ENCODE data around the gene SPDYC. TPM values are rescaled to one million over a fixed set of nuclear protein-coding genes. Genes with fewer than 3 reads are reported as not detected.

SPDYC gene
- total and polyA plus RNA-seq, 9 of the 15 experiments (the other 6 are each of a cell fraction or from before 2014, with no cell fraction given), result 4.4 to 18.8 (median 9.2) TPM

GRCh38 chr11:65131895-65132237, 38.2 kb upstream of the SPDYC start:
- Histone ChIP-seq H3K9me1 (ENCODE audit: control insufficient read depth, insufficient read depth, low read length) (peaks cover 4% of the 10 kb centered on the region), H3K27me3 (ENCODE audit: control insufficient read depth in 2 of 2, insufficient read depth in 2 of 2, low read length in 2 of 2) (no peaks in the 10 kb centered on the region; a peak in 1 of 5 replicates), H3K27ac (ENCODE audit: extremely low read depth, low read depth, low read length) (no peak overlapping the region; the same call in 2 of the 3 replicates), H3K9me3 (replicated peaks; ENCODE audit: control insufficient read depth, insufficient read depth, low read depth, low read length) (no peaks in the 10 kb centered on the region), H3K4me2 (ENCODE audit: insufficient read depth, low read length) (no peak overlapping the region), H3K9ac (ENCODE audit: insufficient read depth in 1 of 2, low read depth in 2 of 2, low read length in 2 of 2) (peak overlapping the region in 1 of 2 experiments; percentile 99; a peak in 2 of 4 replicates), H3K36me3 (ENCODE audit: control insufficient read depth, insufficient read depth, low read length) (peaks cover 61% of the 10 kb centered on the region), H3K4me3 (no peak overlapping the region), H4K20me1 (replicated peaks; ENCODE audit: control insufficient read depth, insufficient read depth, low read length) (peaks cover 9% of the 10 kb centered on the region; the same call in 1 of the 2 replicates), H3K4me1 (replicated peaks in 1 of 2; ENCODE audit: control insufficient read depth in 2 of 2, insufficient read depth in 2 of 2, low read length in 2 of 2) (peaks cover 21 to 49% of the 10 kb centered on the region in 2 experiments; a peak in 4 of 5 replicates), H2AFZ (ENCODE audit: low read depth, low read length) (no peak overlapping the region), H3K79me2 (ENCODE audit: control insufficient read depth, insufficient read depth, low read length) (peaks cover 41% of the 10 kb centered on the region)
- no peak for ATAC-seq
- no peak for DNase-seq (ENCODE audit: extremely low read depth in 1 of 4, low spot score in 3 of 4)
- POLR2A ChIA-PET, result interaction anchor here (1.2 to 8.4 kb wide), 5 partner anchors 11 to 284 kb away, joined by 4 to 182 read pairs (median 14); partner anchors contain the start of genes FAU, MRPL49, SPDYC and ZNHIT2
- TF ChIP-seq EP300 (IDR thresholded peaks at IDR 0.05; ENCODE audit: low read length) (no peak), SMARCB1 (IDR thresholded peaks at IDR 0.05; ENCODE audit: insufficient read length, low read depth) (no peak), MYBL2 (IDR thresholded peaks at IDR 0.05; ENCODE audit: low read depth) (no peak), MYBL2 (CRISPR knock-in tag; IDR thresholded peaks at IDR 0.05; ENCODE audit: borderline replicate concordance) (no peak), SREBF2 (CRISPR knock-in tag; IDR thresholded peaks at IDR 0.05) (no peak), SPI1 (IDR thresholded peaks at IDR 0.05; ENCODE audit: borderline replicate concordance, low read depth, low read length) (no peak), HMG20B (CRISPR knock-in tag; IDR thresholded peaks at IDR 0.05) (no peak), ZFP1 (CRISPR knock-in tag; IDR thresholded peaks at IDR 0.05) (no peak), LCOR (CRISPR knock-in tag; IDR thresholded peaks at IDR 0.05) (no peak), ZNF699 (CRISPR knock-in tag; IDR thresholded peaks at IDR 0.05; ENCODE audit: insufficient replicate concordance) (no peak), ZNF785 (CRISPR knock-in tag; IDR thresholded peaks at IDR 0.05) (no peak), ZNF23 (CRISPR knock-in tag; IDR thresholded peaks at IDR 0.05) (no peak), SAP30 (IDR thresholded peaks at IDR 0.05; ENCODE audit: borderline replicate concordance, insufficient read depth, low read depth, low read length, poor library complexity, severe bottlenecking) (no peak), HMGXB4 (CRISPR knock-in tag; IDR thresholded peaks at IDR 0.05) (no peak), ZC3H11A (IDR thresholded peaks at IDR 0.05; ENCODE audit: low read depth, low read length) (no peak), MYC (IDR thresholded peaks at IDR 0.05; ENCODE audit: low read depth, low read length) (no peak), MYC (CRISPR knock-in tag; IDR thresholded peaks at IDR 0.05; ENCODE audit: borderline replicate concordance, low read depth) (no peak), ZNF274 (IDR thresholded peaks at IDR 0.05; ENCODE audit: borderline replicate concordance, low read depth, low read length) (no peak), ZBTB43 (CRISPR knock-in tag; IDR thresholded peaks at IDR 0.05) (no peak), ZBED1 (IDR thresholded peaks at IDR 0.05) (no peak), HSF4 (CRISPR knock-in tag; IDR thresholded peaks at IDR 0.05; ENCODE audit: borderline replicate concordance) (no peak)
- CTCF ChIA-PET (ENCODE audit: low intra/inter-chr PET ratio), result no interaction called here
- in situ Hi-C loops (cut with MboI), result no loop called here
- intact Hi-C loops (cut with micrococcal nuclease), result no loop called here
- BruUV-seq (replicated peaks), result no TSS peak
- 85% methylated on average over 6 of the region's 6 CpGs for WGBS (ENCODE audit: insufficient coverage, low coverage, missing lambda C conversion rate)
- FAIRE-seq, result no peak
